HepG2 (cell line): Measurements from ENCODE around the gene PRKCD. TPM values are rescaled to one million over a fixed set of nuclear protein-coding genes. Genes with fewer than 3 reads are reported as not detected.

Experiments used
- ATAC-seq: fragments of 200-7000 bp; cut with Tn5 transposase; 3 replicates; pipeline ENCODE4 v1.9.1; 2020; ENCODE audit warnings: mild to moderate bottlenecking, moderate library complexity
- BruUV-seq: library from RNA; stranded (reverse); fragments of 400-500 nt; replicated peaks from 2 replicates; lab custom pipeline; 2021; lab: Mats Ljungman, UMichigan
- CTCF ChIA-PET: fragments of 300-600 bp; formaldehyde crosslinking; extraction: SDS; loops from one replicate; lab custom pipeline; 2021; ENCODE audit warnings: low total read pairs, inconsistent platforms, low intra/inter-chr PET ratio; lab: Yijun Ruan, JAX
- POLR2A ChIA-PET: fragments of 350-600 bp; sonication (Branson Sonifier 250); formaldehyde crosslinking; loops from one replicate; lab custom pipeline; 2020; ENCODE audit warnings: antibody characterized with exemption, inconsistent platforms; lab: Yijun Ruan, JAX
- DNase-seq: peaks from one replicate; pipeline ENCODE4 v3.0.0-alpha.2; 2015; ENCODE audit warnings: low spot score
- FAIRE-seq: peaks from 3 replicates; lab custom pipeline; 2011; peaks lifted over from hg19 to GRCh38; lab: Jason Lieb, UNC
- H2AFZ ChIP-seq: one replicate; pipeline ENCODE4 v1.6.1; 2011; ENCODE audit warnings: low read length, inconsistent platforms
- H3K27ac ChIP-seq: fragments of 300-600 bp; 3 replicates; pipeline ENCODE4 v1.8.0; 2011; ENCODE audit warnings: mixed run types, mild to moderate bottlenecking, mixed read lengths, low read length, inconsistent platforms; ENCODE audit not compliant: insufficient read depth; ENCODE audit errors: extremely low read length
- H3K27me3 ChIP-seq, 2 experiments: fragments of 200-600 bp in 1 of 2; 2 replicates in 1 of 2; 3 replicates in 1 of 2; pipeline versions ENCODE4 v1.6.0 to v1.8.0; 2011; ENCODE audit warnings: low read length in 2 of 2, mild to moderate bottlenecking in 2 of 2, moderate library complexity in 2 of 2, inconsistent platforms in 1 of 2; ENCODE audit not compliant: insufficient read depth in 2 of 2, control insufficient read depth in 1 of 2
- H3K36me3 ChIP-seq, 2 experiments: fragments of 200-600 bp in 1 of 2; replicated peaks in 1 of 2; 2 replicates in 1 of 2; 3 replicates in 1 of 2; pipeline versions ENCODE4 v1.5.1 to v1.8.0; 2011; ENCODE audit warnings: low read length in 2 of 2, inconsistent platforms in 1 of 2; ENCODE audit not compliant: insufficient read depth in 2 of 2, control insufficient read depth in 1 of 2
- H3K4me1 ChIP-seq: 2 replicates; pipeline ENCODE4 v1.5.1; 2012; ENCODE audit warnings: low read length, inconsistent platforms; ENCODE audit not compliant: insufficient read depth
- H3K4me2 ChIP-seq: 2 replicates; pipeline ENCODE4 v1.6.0; 2011; ENCODE audit warnings: low read depth, low read length, inconsistent platforms
- H3K4me3 ChIP-seq, 3 experiments: fragments of 200-600 bp in 1 of 3; sonication (generic), shearing (Covaris generic) in 1 of 3; replicated peaks in 1 of 3; 2 replicates each; pipeline ENCODE4 v1.5.1; 2011 to 2016; ENCODE audit warnings: low read length in 3 of 3, inconsistent platforms in 2 of 3, low read depth in 2 of 3, mild to moderate bottlenecking in 2 of 3, control low read depth in 1 of 3, mixed read lengths in 1 of 3; ENCODE audit not compliant: insufficient read depth in 1 of 3
- H3K79me2 ChIP-seq: one replicate; pipeline ENCODE4 v1.6.1; 2011; ENCODE audit warnings: low read length, inconsistent platforms; ENCODE audit not compliant: insufficient read depth
- H3K9ac ChIP-seq: 2 replicates; pipeline ENCODE4 v1.6.0; 2011; ENCODE audit warnings: mild to moderate bottlenecking, low read depth, low read length, inconsistent platforms; ENCODE audit not compliant: insufficient read depth
- H3K9me3 ChIP-seq: 2 replicates; pipeline ENCODE4 v1.5.1; 2012; ENCODE audit warnings: mild to moderate bottlenecking, low read length
- H4K20me1 ChIP-seq: 2 replicates; pipeline ENCODE4 v1.6.0; 2011; ENCODE audit warnings: inconsistent platforms, mild to moderate bottlenecking, low read length, moderate library complexity; ENCODE audit not compliant: insufficient read depth
- ETS1 ChIP-seq: sonication (generic); formaldehyde crosslinking; IDR thresholded peaks from 2 replicates; pipeline ENCODE4 v1.4.0; 2020; ENCODE audit warnings: missing genetic modification reagents
- FOXP4 ChIP-seq: sonication (generic); formaldehyde crosslinking; IDR thresholded peaks from 2 replicates; pipeline ENCODE4 v1.4.0; 2020; ENCODE audit warnings: missing genetic modification reagents
- HBP1 ChIP-seq: IDR thresholded peaks from 2 replicates; pipeline ENCODE4 v1.6.1; 2016; ENCODE audit warnings: low read depth, control low read depth
- NCOR1 ChIP-seq: fragments of 200-600 bp; sonication (generic); IDR thresholded peaks from 2 replicates; pipeline ENCODE4 v1.7.0; 2017; ENCODE audit warnings: antibody characterized with exemption, low read length, borderline replicate concordance
- SIN3B ChIP-seq: fragments of 150-350 bp; IDR thresholded peaks from 2 replicates; pipeline ENCODE4 v1.6.1; 2014; ENCODE audit warnings: low read length
- TFDP2 ChIP-seq: sonication (generic); formaldehyde crosslinking; IDR thresholded peaks from 2 replicates; pipeline ENCODE4 v1.4.0; 2020; ENCODE audit warnings: missing genetic modification reagents
- TGIF2 ChIP-seq: IDR thresholded peaks from 2 replicates; pipeline ENCODE4 v1.6.1; 2016; ENCODE audit warnings: control low read depth, missing compliant biosample characterization
- ZNF138 ChIP-seq: sonication (generic); formaldehyde crosslinking; IDR thresholded peaks from 2 replicates; pipeline ENCODE4 v1.5.0; 2020; ENCODE audit warnings: mild to moderate bottlenecking, low read depth, missing genetic modification reagents
- ZNF414 ChIP-seq: sonication (generic); formaldehyde crosslinking; IDR thresholded peaks from 2 replicates; pipeline ENCODE4 v1.5.0; 2020; ENCODE audit warnings: missing genetic modification reagents
- ZNF629 ChIP-seq: sonication (generic); formaldehyde crosslinking; conservative IDR thresholded peaks from 2 replicates; pipeline ENCODE4 v1.5.0; 2020; ENCODE audit warnings: missing genetic modification reagents
- ZNF737 ChIP-seq: sonication (generic); formaldehyde crosslinking; IDR thresholded peaks from 2 replicates; pipeline ENCODE4 v1.5.0; 2020; ENCODE audit warnings: missing genetic modification reagents, mild to moderate bottlenecking, borderline replicate concordance
- WGBS: methylation state at CpG from one replicate; pipeline ENCODE4 v1.1.6; 2017; ENCODE audit warnings: low lambda C conversion rate; 5-methylcytosine and 5-hydroxymethylcytosine counted together
- in situ Hi-C: cut with HindIII; loops from 2 replicates; pipeline ENCODE4 v1.10.0; 2017; ENCODE audit warnings: low pct_unique_long_range_greater_than_20kb; ENCODE audit not compliant: extremely low pct_ligation_motif_present
- intact Hi-C: fragments of 100-400 bp; cut with micrococcal nuclease; formaldehyde crosslinking; loops from one replicate; pipeline ENCODE4 v1.10.0; 2022; ENCODE audit not compliant: unreplicated experiment
- polyA plus RNA-seq, 8 experiments: library from polyadenylated mRNA; depleted of rRNA in 3 of 8; stranded (reverse) in 7 of 8; unstranded in 1 of 8; fragments of >200 nt; fragmentation: Illumina TruSeq in 4 of 8; extraction: Trizol in 4 of 8; gene quantifications; 2 replicates each; pipeline versions ENCODE4 v1.2.1 to v1.2.3, GENCODE V29; 2011 to 2016; ENCODE audit warnings: low read depth in 4 of 8, missing spikeins in 1 of 8, mixed read lengths in 1 of 8; ENCODE audit not compliant: insufficient read depth in 1 of 8
- total RNA-seq, 5 experiments: library from RNA; depleted of rRNA; stranded (reverse); fragments of >200 nt; fragmentation: Illumina TruSeq; extraction: Trizol; gene quantifications; 2 replicates each; pipeline ENCODE4 v1.2.3, GENCODE V29; 2016; ENCODE audit warnings: low read depth in 1 of 5
- TF ChIP-seq, protein P1 (sequence below): sonication (generic); formaldehyde crosslinking; IDR thresholded peaks from 2 replicates; pipeline ENCODE4 v1.5.0; 2020; ENCODE audit warnings: mild to moderate bottlenecking, missing genetic modification reagents

The PRKCD gene
- total and polyA plus RNA-seq, 2 of the 13 experiments (the other 11 are each of a cell fraction or from before 2014, with no cell fraction given), result 1.6 to 40.7 TPM

DNA sequence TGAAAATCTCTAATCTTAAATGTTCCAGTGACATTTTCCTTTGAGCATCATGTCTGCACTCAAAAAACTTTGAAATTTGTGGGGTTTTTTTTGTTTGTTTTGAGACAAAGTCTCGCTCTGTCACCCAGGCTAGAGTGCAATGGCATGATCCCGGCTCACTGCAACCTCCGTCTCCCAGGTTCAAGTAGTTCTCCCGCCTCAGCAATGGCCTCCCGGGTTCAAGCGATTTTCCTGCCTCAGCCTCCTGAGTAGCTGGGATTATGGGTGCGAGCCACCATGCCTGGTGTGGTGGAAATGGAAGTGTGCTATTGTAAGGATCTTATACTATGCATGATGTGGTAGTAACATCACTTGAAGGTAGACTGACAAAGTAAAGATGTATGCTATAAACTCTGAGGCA, 52.3 kb downstream of the PRKCD start:
- intact Hi-C loops (no loop called here), in situ Hi-C loops (no loop called here)
- Histone ChIP-seq H4K20me1 (no peaks in the 10 kb centered on the region), H3K36me3 (no peaks in the 10 kb centered on the region), H3K9ac (no peak overlapping the region), H3K9me3 (peaks cover 9% of the 10 kb centered on the region; the same call in 1 of the 2 replicates), H3K4me1 (no peaks in the 10 kb centered on the region), H2AFZ (no peak overlapping the region), H3K4me3 (no peak overlapping the region), H3K27ac (no peak overlapping the region), H3K27me3 (no peaks in the 10 kb centered on the region), H3K79me2 (no peaks in the 10 kb centered on the region)
- no TSS peak for BruUV-seq
- FAIRE-seq (no peak), DNase-seq (no peak), ATAC-seq (no peak)
- 74% methylated on average over 7 of the region's 7 CpGs for WGBS
- no peak for TF ChIP-seq TGIF2 (CRISPR knock-in tag)
- TF ChIP-seq SIN3B, result no peak
- TF ChIP-seq HBP1 (CRISPR knock-in tag), result no peak
- TF ChIP-seq TFDP2, result no peak
- TF ChIP-seq, protein P1, sequence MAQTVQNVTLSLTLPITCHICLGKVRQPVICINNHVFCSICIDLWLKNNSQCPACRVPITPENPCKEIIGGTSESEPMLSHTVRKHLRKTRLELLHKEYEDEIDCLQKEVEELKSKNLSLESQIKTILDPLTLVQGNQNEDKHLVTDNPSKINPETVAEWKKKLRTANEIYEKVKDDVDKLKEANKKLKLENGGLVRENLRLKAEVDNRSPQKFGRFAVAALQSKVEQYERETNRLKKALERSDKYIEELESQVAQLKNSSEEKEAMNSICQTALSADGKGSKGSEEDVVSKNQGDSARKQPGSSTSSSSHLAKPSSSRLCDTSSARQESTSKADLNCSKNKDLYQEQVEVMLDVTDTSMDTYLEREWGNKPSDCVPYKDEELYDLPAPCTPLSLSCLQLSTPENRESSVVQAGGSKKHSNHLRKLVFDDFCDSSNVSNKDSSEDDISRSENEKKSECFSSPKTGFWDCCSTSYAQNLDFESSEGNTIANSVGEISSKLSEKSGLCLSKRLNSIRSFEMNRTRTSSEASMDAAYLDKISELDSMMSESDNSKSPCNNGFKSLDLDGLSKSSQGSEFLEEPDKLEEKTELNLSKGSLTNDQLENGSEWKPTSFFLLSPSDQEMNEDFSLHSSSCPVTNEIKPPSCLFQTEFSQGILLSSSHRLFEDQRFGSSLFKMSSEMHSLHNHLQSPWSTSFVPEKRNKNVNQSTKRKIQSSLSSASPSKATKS (CRISPR knock-in tag), result no peak
- no peak for TF ChIP-seq FOXP4 (CRISPR knock-in tag)
- no peak for TF ChIP-seq NCOR1
- TF ChIP-seq ZNF138 (CRISPR knock-in tag), result no peak
- TF ChIP-seq ZNF737 (CRISPR knock-in tag), result no peak
- TF ChIP-seq ZNF414 (CRISPR knock-in tag), result no peak
- no peak for TF ChIP-seq ZNF629 (CRISPR knock-in tag)
- TF ChIP-seq ETS1 (CRISPR knock-in tag), result no peak
- TF ChIP-seq, all 625 proteins: peak for 0
- ChIA-PET CTCF (no interaction called here), POLR2A (no interaction called here)
- H3K4me2 ChIP-seq, result no peak overlapping the region
